HG03064 (cell line): ENCODE results near the gene MICAL2.

Source experiments
- ATAC-seq: cut with Tn5 transposase; IDR thresholded peaks from one replicate; pipeline ENCODE4 v1.9.1; 2021; ENCODE audit warnings: low read depth; ENCODE audit not compliant: unreplicated experiment

Gene MICAL2

DNA sequence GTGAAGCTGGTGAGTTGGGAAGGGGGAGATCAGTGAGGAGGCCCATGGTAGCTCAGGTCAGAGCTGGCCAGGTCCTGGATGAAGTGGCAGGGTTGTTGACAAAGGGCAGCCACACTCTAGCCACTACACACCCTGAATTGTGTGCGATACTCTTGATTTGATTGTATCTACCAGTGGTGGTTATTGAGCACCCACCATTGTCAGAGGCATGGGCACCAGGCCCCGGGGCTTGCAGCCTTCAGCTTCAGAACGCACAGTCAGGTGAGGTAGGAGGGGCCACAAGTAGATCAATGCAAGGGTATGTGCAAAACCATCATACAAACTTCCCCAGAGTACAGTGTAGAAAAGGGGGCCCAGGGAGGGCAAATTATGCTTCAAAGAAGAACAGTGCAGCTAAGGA, 38.1 kb downstream of the MICAL2 start:
- no peak for ATAC-seq

DNA sequence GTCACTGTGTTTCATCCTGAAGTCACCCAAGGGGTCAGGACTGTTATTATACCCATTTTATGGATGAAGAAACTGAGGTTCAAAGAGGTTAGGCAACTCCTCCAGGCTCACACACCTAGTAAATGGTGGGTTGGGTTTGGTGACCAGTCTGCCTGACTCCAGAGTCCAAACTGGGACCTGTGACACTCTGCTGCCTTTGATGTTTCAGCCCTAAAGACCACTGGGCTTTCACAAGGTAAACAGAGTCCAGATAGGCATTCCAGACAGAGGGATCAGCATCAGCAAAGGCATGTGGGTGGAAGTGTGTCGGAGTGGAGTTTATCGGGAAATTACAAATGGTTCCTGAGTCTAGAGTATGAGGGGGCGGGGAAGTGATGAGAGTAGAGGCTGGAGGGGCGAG, 38.5 kb downstream of the MICAL2 start:
- no peak for ATAC-seq

DNA sequence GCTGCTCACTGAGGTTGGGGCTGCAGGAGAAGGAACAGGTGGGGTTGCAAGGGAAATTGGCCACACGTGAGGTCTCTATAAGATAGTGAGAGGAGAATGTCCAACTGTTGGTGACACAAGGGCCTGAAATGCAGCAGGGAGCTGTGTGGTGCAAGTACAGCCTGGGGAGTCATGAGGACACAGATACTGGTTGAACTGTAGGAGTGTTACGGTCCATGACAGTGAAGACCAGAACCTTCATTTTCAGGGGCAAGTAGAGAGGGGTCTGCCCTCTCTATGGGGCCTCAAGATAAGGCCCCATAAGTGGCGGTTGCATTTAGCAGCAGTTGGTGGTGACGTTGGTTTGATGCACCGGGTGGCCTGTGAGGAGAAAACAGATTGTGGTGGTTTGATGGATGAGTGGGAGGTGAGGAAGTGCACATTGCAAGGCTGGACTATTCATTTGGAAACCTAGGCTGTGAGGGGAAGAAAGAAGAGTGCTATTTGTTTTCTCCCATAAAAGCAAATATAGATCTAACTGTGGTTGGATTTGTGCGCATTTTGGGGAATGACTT, 39.4 kb downstream of the MICAL2 start:
- no peak for ATAC-seq

DNA sequence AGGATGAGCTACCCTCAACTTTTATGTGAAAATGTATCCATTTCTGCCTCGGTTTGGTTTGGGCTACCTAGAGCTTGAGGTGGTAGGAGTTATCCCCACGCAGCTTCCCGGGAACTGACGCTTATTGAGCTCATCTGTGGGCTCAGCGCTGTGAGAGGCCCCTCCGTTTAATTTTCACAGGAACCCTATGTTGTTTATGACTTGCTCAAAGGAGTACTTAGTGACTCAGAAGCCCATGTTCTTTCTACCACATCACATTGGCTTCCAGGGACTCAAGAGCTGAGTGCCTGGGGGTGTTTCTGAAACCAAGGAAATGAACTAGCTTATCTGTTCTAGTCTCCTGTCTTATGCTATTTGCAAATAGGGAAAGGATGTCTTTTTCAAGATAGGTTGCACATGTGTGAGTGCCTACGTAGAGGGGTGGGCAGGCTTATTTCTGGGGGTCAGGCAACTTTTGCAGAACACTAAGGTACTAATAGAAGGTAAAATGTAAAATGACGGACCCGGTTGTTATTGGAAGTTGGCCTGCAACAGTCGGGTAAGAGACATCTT, 40.5 kb downstream of the MICAL2 start:
- no peak for ATAC-seq

DNA sequence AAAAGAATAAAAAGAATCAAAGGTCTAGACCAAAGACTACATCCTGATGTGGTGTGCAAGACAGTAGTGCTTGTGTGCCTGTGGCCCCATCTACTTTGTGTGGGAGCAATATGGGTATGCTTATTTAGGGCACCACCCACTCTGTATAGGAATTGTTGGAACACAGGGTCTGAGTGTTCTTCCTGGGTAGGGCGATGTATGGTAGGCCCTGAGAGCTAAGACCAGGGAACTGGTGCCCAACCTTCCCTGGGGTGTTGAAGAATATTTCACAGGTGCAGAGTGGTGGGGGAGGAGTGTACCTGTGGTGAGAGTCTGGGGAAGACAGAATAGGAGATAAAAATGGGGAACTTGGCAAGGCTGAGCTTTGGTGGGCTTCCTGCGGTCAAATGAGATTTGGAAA, 41.9 kb downstream of the MICAL2 start:
- ATAC-seq, result no peak

DNA sequence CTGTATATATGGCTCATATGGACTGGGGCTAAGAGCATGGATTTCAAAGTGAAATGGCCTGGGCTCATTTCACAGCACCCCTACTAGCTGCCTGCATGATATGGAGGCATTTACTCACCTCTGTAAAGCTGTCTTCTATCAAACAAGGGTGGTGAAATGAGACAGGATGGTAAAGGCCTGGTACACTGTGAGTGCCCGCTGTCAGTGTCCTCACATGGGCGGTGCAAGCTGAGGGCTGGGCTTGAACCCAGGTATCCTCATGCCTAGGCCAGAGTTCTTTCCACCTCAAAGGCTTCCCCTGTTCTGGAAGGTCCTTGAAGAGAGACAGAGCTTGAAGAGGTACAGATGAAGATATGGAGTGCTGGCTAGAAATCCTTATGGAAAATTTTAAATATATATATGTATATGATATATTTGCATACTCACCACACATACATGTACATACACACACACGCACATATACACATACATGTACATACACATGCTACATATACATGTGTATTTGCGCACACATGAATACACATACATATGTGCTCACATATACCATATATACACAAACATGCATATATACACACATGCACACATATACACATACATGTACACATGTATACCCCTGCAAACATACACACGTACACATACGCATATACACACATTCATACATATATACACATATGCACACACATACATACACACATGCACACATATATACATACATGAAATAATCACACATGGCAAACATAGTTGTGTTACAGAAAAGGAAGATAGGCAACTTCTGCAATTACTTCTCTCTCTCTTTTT, 44.7 kb downstream of the MICAL2 start:
- no peak for ATAC-seq

DNA sequence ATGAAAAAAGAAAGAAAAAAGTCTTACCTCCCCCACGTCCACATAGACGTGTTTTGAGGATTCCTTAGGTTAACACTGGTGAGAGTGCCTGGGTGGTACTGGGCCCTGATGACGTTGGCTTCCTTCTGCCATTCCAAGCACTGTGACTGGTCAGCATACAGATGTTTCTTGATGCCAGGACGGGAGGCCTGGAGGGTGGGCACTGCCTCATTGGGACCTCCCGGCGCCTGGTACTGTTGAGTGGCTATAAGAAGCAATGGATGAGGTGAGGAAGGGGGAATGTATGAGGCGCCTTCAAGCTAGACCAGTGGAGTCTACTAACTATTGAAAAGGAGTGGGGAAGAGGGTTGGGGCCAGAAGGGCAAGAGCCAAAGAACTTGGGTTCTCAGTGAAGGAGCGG, 45.3 kb downstream of the MICAL2 start:
- ATAC-seq, result no peak

DNA sequence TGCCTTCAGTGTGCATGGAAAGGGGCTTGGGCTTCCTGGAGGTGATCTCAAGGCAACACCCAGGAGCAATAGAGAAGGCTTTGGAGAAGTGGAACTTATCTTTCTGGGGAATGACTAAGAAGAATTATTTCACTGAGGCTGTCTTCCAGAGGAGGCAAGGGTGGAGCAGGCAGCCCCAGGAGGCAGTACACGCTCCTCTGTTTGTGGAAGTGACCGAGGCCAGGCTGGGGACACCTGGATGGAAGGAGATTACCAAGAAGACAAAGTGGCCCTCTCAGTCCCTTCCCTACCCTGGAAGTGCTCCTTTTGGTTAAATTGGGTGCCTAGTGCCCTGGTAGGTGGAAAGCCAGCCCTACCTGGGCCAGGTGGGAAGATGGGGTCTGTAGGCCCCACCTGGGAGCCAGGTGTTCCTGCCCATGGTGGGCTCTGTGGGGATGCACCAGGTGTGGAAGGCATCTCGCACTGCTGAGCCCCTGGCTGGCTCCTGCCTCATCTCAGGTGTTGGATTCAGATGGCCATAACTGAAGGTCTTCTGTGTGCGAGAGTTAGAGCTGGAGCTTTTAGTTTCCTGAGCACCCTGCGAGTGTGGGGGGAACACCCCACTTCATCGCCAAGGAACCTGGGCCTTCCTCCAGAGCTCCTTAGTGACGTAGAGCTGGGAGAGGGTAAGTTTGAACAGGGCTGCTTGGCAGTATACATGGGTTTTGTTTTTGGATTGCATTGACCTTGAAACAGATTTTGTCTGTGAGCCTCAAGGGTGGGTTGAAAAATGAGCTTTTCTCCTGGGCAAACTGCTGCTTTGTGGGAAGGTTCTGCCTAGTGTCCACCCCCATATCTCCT, 46.1 kb downstream of the MICAL2 start:
- ATAC-seq, result no peak

DNA sequence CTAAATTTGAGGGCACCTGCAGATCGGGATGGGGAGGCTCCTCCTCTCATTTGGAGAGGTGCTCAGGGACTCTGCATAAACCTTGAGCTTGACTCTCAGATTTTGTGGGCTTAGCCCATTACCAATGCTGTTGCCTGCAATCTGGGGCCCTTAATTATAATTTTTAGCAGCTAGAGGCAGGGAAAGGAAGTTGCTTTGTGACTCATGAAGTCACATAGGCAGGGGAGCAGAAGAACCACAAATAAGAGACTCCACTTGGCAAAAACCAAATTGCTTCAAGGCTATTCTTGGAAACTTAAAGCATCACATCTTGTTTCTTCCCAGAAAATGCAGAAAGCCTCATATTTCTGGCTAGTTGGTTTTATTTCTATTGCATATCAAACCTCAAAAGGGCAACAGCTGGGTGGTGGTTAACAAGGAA, 46.9 kb downstream of the MICAL2 start:
- ATAC-seq, result no peak

DNA sequence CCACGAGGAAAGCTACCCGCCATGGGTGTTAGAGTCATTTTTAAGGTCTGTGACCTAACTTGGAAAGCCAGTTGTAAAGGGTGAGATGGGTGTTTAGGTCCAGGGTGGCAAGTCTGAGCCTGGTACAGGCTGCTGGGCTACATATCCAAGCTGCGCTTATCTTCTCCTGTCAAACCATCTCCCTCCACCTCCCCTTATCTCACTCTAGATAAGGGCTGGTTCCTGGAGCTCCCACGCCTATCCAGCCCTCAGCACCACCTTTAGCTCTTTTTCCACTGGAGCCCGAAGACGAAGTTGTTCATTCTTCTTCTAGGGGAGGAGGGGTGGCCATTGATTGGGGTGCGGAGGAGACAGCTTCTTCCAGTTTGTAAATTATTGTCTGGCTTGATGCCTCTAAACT, 48.5 kb downstream of the MICAL2 start:
- ATAC-seq, result no peak

DNA sequence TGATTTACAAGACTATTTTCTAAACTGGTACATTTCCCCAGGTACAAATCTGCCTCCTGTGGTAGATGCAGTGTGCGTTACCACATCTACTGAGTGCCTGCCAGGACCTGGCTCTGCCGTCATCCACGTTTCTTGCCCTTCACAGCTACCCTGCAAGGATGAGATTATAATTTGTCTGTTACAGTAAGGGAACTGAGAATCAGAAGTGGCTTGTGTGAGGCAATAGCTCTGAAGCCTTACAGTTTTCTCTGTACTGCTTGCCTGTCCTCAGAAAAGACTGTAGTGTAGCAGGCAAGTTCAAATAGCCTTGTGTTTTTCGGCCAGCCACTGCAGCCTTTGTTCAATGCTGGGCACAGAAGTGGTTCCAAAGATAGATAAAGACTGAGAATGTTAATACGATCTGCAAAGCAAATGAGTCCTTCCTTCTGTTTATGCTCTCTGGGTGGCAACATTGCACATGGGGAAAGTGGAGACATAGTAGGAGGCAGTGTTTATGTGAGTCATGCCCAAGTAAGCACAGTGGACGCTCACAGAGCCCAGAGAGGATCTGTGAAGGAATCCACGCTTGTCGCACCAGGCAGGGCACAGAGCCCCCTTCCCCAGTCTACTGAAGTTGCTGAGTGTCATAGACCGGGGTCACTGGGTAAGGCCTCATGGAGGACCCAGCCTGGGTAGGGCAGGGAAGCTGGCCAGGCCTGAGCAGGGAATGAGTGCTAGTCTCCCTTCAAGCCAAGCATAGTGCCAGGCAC, 49.1 kb downstream of the MICAL2 start:
- ATAC-seq, result no peak

DNA sequence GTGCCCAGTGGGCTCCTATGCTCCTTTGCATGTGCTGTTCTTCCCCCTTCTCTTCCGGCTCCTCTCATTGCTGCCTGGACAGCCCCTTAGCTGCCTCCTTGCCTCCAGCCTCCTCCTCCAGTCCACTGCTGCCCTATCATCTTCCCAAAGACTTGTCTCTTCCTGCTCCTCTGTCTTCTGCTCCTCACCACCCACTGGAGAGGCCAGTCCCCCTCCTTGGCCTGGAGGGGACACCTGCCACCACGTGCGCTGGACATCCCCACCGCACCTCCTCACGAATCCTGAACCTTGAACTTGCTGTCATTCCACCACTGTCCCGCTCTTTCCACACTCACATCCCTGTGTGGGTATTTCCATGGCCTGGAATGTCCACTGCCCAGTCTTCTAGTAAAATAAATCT, 49.8 kb downstream of the MICAL2 start:
- ATAC-seq, result no peak

DNA sequence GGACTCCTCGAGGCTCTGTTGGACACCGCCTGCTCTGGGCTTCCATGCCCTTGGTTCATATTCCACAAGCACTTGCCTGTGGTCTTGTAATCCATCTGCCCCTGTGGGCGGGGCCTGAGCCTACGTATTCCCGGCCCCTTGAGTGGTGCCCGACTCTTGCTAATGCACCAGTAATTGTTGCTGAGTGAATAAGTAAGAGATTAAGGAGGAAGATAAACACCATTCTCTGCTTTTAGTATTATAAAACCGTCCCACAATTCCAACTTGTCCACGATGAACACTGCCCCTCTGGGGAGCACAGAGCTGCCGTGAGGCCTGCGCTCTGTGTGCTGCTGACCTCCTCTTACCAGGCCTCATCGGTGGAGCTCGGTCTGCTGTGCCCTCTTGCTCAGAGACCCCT, 50.3 kb downstream of the MICAL2 start:
- ATAC-seq, result no peak

DNA sequence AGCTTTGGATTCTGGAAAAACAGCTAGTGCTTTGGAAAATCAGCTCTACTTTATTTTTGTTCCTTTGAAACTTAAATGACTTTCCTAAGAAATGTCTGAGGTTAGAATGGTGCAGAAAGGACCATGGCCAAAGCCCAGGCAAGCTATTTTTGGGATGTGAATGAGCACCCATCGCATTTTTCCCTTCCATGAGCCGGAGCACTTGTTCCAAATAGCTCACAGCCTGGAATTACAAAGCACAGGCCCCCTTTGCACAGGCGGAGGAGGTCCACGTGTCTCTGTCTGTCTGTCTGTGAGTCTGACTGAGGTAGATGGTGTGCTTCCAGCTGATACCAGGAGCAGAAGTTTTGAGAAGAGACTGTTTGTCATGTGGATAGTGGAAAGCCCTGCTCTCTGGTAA, 50.7 kb downstream of the MICAL2 start:
- ATAC-seq, result no peak

DNA sequence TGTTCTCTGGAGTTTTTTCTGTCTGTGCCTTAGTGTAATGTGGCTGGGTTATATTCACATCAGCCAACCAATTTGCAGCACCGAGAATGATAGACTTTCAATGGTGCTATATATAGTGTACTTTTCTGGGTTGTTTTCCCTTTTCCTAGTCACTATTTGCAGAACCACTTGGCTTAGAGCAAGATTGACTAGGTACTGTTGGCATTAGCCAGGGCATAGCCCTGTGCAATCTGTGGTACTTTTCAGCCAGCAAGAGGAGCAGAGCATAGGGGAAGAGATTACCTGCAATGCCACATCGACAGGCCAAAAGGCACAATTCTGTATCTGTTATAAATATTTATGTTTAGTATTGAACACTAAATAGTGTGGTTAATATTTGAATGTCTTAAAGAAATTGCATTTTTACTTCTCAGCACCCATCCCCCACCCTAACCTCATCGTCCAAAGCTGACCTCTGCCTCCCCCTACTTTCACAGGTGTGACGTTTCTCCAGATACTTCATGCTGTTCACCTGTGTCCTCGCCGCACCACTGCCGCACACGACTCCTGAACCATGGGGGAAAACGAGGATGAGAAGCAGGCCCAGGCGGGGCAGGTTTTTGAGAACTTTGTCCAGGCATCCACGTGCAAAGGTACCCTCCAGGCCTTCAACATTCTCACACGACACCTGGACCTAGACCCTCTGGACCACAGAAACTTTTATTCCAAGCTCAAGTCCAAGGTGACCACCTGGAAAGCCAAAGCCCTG, 51.4 kb downstream of the MICAL2 start:
- ATAC-seq, result no peak

DNA sequence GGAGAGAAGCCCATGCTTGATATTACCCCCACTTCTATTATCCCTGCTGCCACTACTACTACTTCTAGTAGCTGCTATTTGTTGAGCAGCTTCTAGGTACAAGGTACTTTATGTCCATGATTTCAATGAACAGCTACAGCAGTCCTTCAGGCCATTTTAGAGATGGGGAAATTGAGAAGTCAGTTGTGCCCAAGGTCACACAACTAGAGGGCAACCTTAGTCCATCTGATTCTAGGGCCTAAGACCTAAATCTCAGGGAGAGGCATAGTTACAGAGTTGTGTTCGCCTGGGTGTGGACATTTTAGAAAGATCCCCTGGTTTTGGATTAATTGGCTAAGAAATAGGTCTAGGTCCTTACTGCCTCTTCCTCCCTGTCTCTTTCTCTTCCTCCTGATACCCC, 52.3 kb downstream of the MICAL2 start:
- ATAC-seq, result no peak

DNA sequence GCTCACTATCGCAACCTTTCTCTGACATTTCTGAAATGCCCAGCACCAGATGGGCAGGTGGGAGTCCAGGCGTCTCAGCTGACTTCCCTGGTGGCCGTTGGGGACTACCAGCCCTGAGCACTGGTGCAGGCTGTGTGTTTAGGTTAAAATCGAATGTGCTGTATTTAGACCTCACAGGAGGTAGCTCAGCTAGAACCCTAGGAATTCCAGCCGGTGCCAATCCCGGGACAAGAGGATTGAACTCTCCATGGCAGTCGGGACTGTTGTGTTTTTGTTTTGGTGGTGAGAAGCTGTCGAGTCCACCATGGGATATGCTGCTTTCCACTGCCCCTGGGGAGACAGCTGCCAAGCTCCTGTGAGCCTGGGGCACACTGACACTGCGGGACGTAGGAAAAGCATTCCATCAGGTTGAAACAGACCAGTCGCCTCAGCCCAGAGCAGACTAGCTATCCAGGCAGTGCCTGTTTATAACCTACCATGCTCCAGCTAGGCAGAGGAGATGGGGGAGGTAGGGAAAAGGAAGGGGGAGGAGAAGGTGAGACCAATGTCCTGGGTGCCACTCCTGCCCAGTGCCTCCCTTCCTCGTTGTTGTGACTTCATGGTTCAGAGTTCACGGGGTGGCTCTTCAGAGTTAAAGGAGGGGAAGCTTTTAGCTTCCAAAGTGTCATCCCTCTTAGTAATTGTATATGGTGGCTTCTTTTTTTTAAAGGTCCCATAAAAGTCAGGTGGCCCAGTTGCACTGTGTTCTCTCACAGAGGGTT, 53.0 kb downstream of the MICAL2 start:
- no peak for ATAC-seq

DNA sequence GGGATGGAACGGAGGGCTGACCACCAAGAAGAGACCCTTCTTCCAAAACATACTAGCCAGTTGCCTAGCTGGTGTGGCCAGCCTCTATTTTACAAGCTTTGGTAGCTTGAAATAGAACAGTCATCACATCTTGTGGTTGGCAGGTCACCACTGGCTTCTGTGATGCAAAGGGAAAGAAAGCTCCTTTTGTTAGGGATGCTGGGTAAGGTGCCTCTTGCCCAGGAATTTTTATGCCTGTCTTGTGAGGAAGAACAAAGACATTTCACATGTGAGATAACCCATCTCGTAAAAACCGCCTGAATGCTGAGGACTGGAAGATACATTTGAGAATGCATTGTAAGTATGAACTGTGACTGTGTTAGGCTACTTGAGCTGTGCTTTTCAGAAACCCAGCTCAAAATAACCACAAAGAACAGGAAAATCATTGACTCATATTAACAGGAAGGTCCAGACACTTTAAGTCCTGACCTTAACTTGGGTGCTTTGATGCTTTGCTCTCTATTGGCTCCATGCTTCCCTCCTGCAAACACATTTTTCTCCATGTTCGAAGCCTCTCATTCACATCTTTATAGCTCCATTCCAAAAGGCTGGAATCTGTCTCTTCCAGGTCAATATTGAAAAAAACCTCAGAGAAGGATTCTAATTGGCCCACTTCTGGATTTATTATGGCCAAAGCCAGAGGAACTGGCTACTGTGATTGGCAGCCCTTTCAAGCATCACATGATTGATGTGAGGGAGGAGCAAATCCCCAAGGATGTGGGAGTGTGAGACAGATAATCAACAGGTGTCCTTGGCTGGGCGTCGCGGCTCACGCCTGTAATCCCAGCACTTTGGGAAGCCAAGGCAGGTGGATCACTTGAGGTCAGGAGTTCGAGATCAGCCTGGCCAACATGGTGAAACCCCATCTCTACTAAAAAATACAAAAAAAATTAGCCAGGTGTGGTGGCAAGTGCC, 53.9 kb downstream of the MICAL2 start:
- ATAC-seq, result no peak
